CD14-positive monocyte (primary cell): ENCODE results near the gene KDM7A. TPM values are rescaled to one million over a fixed set of nuclear protein-coding genes. Genes with fewer than 3 reads are reported as not detected.

ENCODE experiments used
- DNase-seq, 3 donors: peaks; one replicate each; pipeline ENCODE4 v3.0.0-alpha.2; 2011 to 2022
- H2AFZ ChIP-seq: 2 replicates; pipeline ENCODE4 v1.6.0; 2012; ENCODE audit warnings: mild to moderate bottlenecking, low read depth, low read length, inconsistent platforms; ENCODE audit not compliant: insufficient read depth, poor library complexity, severe bottlenecking
- H3K27ac ChIP-seq, 2 donors: 1 replicate in 1 of 2; 2 replicates in 1 of 2; pipeline ENCODE4 v1.5.1; 2012 to 2013; ENCODE audit warnings: low read length in 2 of 2, control low read depth in 1 of 2, inconsistent platforms in 1 of 2, low read depth in 1 of 2, mild to moderate bottlenecking in 1 of 2
- H3K27me3 ChIP-seq, 2 donors: one replicate each; pipeline versions ENCODE4 v1.6.0 to v1.6.1; 2011 to 2013; ENCODE audit warnings: low read length in 2 of 2; ENCODE audit not compliant: control insufficient read depth in 2 of 2, insufficient read depth in 2 of 2
- H3K36me3 ChIP-seq, 2 donors: replicated peaks in 1 of 2; 1 replicate in 1 of 2; 2 replicates in 1 of 2; pipeline versions ENCODE4 v1.5.1 to v1.6.1; 2012 to 2013; ENCODE audit warnings: low read length in 2 of 2, control low read depth in 1 of 2, inconsistent platforms in 1 of 2, mild to moderate bottlenecking in 1 of 2; ENCODE audit not compliant: insufficient read depth in 2 of 2, control insufficient read depth in 1 of 2
- H3K4me1 ChIP-seq, 2 donors: 1 replicate in 1 of 2; 2 replicates in 1 of 2; pipeline versions ENCODE4 v1.5.1 to v1.6.1; 2012 to 2013; ENCODE audit warnings: low read length in 2 of 2, control low read depth in 1 of 2, inconsistent platforms in 1 of 2, mild to moderate bottlenecking in 1 of 2, moderate library complexity in 1 of 2; ENCODE audit not compliant: insufficient read depth in 2 of 2, control insufficient read depth in 1 of 2
- H3K4me2 ChIP-seq: replicated peaks from 2 replicates; pipeline ENCODE3; 2012; ENCODE audit warnings: low read length, moderate library complexity, mild to moderate bottlenecking; ENCODE audit not compliant: poor library complexity, severe bottlenecking; ENCODE audit errors: extremely low read depth
- H3K4me3 ChIP-seq, 3 experiments: fragments of 200-600 bp in 1 of 3; sonication (generic) in 1 of 3; replicated peaks in 1 of 3; 1 replicate in 2 of 3; 2 replicates in 1 of 3; pipeline ENCODE4 v1.5.1; 2011 to 2013; ENCODE audit warnings: low read length in 3 of 3, mild to moderate bottlenecking in 3 of 3, control low read depth in 2 of 3, low read depth in 2 of 3, inconsistent platforms in 1 of 3, moderate library complexity in 1 of 3
- H3K79me2 ChIP-seq: 2 replicates; pipeline ENCODE4 v1.6.0; 2012; ENCODE audit warnings: mild to moderate bottlenecking, control low read depth, inconsistent platforms, low read length, moderate library complexity; ENCODE audit not compliant: insufficient read depth
- H3K9ac ChIP-seq: 2 replicates; pipeline ENCODE4 v1.6.0; 2017; ENCODE audit warnings: low read length, mild to moderate bottlenecking; ENCODE audit not compliant: insufficient read depth, poor library complexity, severe bottlenecking
- H3K9me3 ChIP-seq, 2 donors: replicated peaks in 1 of 2; 1 replicate in 1 of 2; 2 replicates in 1 of 2; pipeline versions ENCODE4 v1.5.1 to v1.6.1; 2012 to 2013; ENCODE audit warnings: low read length in 2 of 2, control low read depth in 1 of 2; ENCODE audit not compliant: control insufficient read depth in 1 of 2, insufficient read depth in 1 of 2
- H4K20me1 ChIP-seq: 2 replicates; pipeline ENCODE4 v1.6.0; 2012; ENCODE audit warnings: mild to moderate bottlenecking, low read length, control low read depth, moderate library complexity; ENCODE audit not compliant: insufficient read depth
- H3K27ac Mint-ChIP-seq, 7 donors: one replicate each; pipeline ENCODE4 v1.8.0; 2020; ENCODE audit warnings: mild to moderate bottlenecking in 7 of 7, mixed read lengths in 7 of 7, moderate library complexity in 6 of 7, inconsistent platforms in 2 of 7
- H3K27me3 Mint-ChIP-seq, 3 donors: one replicate each; pipeline ENCODE4 v1.8.0; 2021 to 2022; ENCODE audit warnings: low read depth in 3 of 3, mild to moderate bottlenecking in 3 of 3, mixed read lengths in 3 of 3, moderate library complexity in 3 of 3, inconsistent platforms in 1 of 3
- H3K36me3 Mint-ChIP-seq, 2 donors: one replicate each; pipeline ENCODE4 v1.8.0; 2020; ENCODE audit warnings: mixed read lengths in 2 of 2, inconsistent platforms in 1 of 2, mild to moderate bottlenecking in 1 of 2
- H3K4me1 Mint-ChIP-seq: one replicate; pipeline ENCODE4 v1.8.0; 2020; ENCODE audit warnings: mild to moderate bottlenecking, mixed read lengths
- H3K4me3 Mint-ChIP-seq, 2 donors: one replicate each; pipeline ENCODE4 v1.8.0; 2020; ENCODE audit warnings: mild to moderate bottlenecking in 2 of 2, mixed read lengths in 2 of 2, moderate library complexity in 1 of 2
- H3K9me3 Mint-ChIP-seq, 7 donors: one replicate each; pipeline ENCODE4 v1.8.0; 2020 to 2022; ENCODE audit warnings: mixed read lengths in 7 of 7, mild to moderate bottlenecking in 6 of 7, moderate library complexity in 6 of 7, inconsistent platforms in 2 of 7
- WGBS: methylation state at CpG from one replicate; pipeline ENCODE4 v1.1.5; 2013; ENCODE audit warnings: missing lambda C conversion rate; ENCODE audit not compliant: insufficient coverage; 5-methylcytosine and 5-hydroxymethylcytosine counted together
- intact Hi-C, 2 donors: fragments of 100-400 bp; cut with micrococcal nuclease; formaldehyde crosslinking; loops; one replicate each; pipeline versions ENCODE4 v1.15.0 to v1.15.1; 2023
- polyA plus RNA-seq, 3 donors: library from polyadenylated mRNA; depleted of rRNA in 1 of 3; unstranded in 2 of 3; stranded (reverse) in 1 of 3; fragments of 300-500 nt in 2 of 3; fragments of >200 nt in 1 of 3; fragmentation: Illumina TruSeq in 2 of 3; gene quantifications; 1 replicate in 2 of 3; 2 replicates in 1 of 3; pipeline ENCODE4 v1.2.3, GENCODE V29; 2012 to 2021
- TF ChIP-seq, protein P1 (sequence below): fragments of 200-600 bp; IDR thresholded peaks from one replicate; pipeline ENCODE4 v1.8.0; 2022; ENCODE audit warnings: antibody characterized with exemption, mild to moderate bottlenecking

The KDM7A gene
- polyA plus RNA-seq, 3 donors = 4.9 to 37.9 (median 7.9) TPM

DNA sequence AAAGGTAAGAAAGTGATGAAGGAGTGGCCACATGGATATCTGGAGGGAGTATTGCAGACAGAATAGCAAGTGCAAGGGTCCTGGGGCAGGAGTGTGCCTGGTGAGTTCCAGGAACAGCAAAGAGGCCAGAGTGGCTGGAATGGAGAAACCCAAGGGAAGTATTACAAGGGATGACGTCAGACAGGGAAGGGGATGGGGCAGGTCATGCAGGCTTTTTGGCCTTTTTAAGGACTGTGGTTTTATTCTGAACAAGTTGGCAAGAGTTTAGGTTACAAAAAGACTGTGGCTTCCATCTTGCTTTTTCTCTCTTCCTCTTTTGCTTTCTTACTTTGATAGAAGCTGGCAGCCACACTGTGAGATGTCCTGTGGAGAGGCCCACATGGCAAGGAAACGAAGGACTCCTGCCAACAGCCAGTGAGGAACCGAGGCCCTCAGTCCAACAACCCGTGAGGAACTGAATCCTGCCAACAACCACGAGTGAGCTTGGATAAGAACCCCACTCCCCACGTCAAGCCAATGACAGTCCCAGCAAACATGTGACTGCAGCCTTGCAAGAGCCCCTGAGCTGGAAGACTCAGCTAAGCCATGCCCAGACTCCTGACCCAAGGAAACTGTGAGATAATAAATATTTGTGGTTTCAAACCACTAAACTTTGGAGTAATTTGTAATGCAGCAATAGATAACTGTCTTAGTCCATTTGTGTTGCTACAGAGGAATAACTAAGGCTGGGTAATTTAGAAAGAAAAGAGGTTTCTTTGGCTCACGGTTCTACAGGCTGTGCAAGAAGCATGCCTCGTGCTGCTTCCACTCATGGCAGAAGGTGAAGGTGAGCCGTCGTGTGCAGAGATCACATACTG is 19.8 kb upstream of the KDM7A start:
- H3K9ac ChIP-seq = no peak overlapping the region
- H3K4me3 ChIP-seq = no peak overlapping the region
- peaks cover 0 to 5% of the 10 kb centered on the region in 2 donors for H3K27me3 ChIP-seq
- peaks cover 10 to 20% (median 17%) of the 10 kb centered on the region in 3 donors for H3K27me3 Mint-ChIP-seq
- no peak overlapping the region for H3K4me2 ChIP-seq
- H3K36me3 ChIP-seq = no peaks in the 10 kb centered on the region
- H4K20me1 ChIP-seq = no peaks in the 10 kb centered on the region
- intact Hi-C loops = no loop called here
- 100% methylated on average over 2 of the region's 10 CpGs for WGBS
- no peak overlapping the region for H3K4me3 Mint-ChIP-seq
- H3K4me1 ChIP-seq = no peaks in the 10 kb centered on the region
- peaks cover 0 to 12% of the 10 kb centered on the region in 2 donors for H3K9me3 ChIP-seq
- H3K27ac Mint-ChIP-seq = no peak overlapping the region
- no peak for DNase-seq
- no peaks in the 10 kb centered on the region for H3K79me2 ChIP-seq
- peaks cover 5 to 15% (median 13%) of the 10 kb centered on the region in 7 donors for H3K9me3 Mint-ChIP-seq
- H2AFZ ChIP-seq = no peak overlapping the region
- peaks cover 0 to 4% of the 10 kb centered on the region in 2 donors for H3K36me3 Mint-ChIP-seq
- TF ChIP-seq, protein P1, sequence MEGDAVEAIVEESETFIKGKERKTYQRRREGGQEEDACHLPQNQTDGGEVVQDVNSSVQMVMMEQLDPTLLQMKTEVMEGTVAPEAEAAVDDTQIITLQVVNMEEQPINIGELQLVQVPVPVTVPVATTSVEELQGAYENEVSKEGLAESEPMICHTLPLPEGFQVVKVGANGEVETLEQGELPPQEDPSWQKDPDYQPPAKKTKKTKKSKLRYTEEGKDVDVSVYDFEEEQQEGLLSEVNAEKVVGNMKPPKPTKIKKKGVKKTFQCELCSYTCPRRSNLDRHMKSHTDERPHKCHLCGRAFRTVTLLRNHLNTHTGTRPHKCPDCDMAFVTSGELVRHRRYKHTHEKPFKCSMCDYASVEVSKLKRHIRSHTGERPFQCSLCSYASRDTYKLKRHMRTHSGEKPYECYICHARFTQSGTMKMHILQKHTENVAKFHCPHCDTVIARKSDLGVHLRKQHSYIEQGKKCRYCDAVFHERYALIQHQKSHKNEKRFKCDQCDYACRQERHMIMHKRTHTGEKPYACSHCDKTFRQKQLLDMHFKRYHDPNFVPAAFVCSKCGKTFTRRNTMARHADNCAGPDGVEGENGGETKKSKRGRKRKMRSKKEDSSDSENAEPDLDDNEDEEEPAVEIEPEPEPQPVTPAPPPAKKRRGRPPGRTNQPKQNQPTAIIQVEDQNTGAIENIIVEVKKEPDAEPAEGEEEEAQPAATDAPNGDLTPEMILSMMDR = no peak
- peaks cover 11% of the 10 kb centered on the region for H3K4me1 Mint-ChIP-seq
- H3K27ac ChIP-seq = no peak overlapping the region

DNA sequence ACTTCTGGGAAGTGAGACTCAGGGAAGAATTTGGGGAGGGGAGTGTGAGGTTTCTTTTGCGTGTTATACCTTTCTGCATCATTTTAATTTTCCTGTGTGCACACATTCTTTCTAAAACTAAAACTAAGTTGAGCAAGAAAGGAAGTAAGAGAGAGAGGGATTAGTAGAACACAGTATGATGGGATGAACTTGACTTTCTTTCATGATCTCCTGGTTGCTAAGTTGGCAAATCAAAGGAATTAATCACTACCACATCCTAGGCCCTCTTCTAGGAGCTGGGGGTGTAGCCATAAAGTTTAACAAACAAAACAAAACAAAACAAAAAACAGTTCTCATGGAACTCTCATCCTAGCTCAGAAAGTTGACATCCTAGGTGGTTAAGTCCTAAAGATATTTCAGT is 19.1 kb upstream of the KDM7A start:
- no peak overlapping the region for H3K27ac ChIP-seq
- Mint-ChIP-seq H3K9me3 (peaks cover 5 to 15% (median 13%) of the 10 kb centered on the region in 7 donors), H3K36me3 (peaks cover 0 to 4% of the 10 kb centered on the region in 2 donors), H3K27ac (peak overlapping the region in 1 of 7 donors; percentile 11), H3K4me3 (no peak overlapping the region), H3K27me3 (peaks cover 10 to 25% (median 22%) of the 10 kb centered on the region in 3 donors), H3K4me1 (peaks cover 11% of the 10 kb centered on the region)
- H3K4me2 ChIP-seq = no peak overlapping the region
- H3K9me3 ChIP-seq = peaks cover 0 to 12% of the 10 kb centered on the region in 2 donors
- H3K9ac ChIP-seq = no peak overlapping the region
- no peaks in the 10 kb centered on the region for H3K36me3 ChIP-seq
- no peaks in the 10 kb centered on the region for H3K4me1 ChIP-seq
- peaks cover 3 to 6% of the 10 kb centered on the region in 2 donors for H3K27me3 ChIP-seq
- H3K79me2 ChIP-seq = no peaks in the 10 kb centered on the region
- no peak for DNase-seq
- H4K20me1 ChIP-seq = no peaks in the 10 kb centered on the region
- H3K4me3 ChIP-seq = no peak overlapping the region
- intact Hi-C loops = no loop called here
- H2AFZ ChIP-seq = no peak overlapping the region
- TF ChIP-seq, protein P1 = no peak
- no CpG with 5 or more reads among the region's 1 CpG for WGBS
